HepG2 (cell line): ENCODE results near the gene SLC1A4. TPM values are rescaled to one million over a fixed set of nuclear protein-coding genes. Genes with fewer than 3 reads are reported as not detected.
A peak's percentile ranks its signal among the peaks of the same experiment; 100 is the strongest.

Experiments used
- ATAC-seq: fragments of 200-7000 bp; cut with Tn5 transposase; 3 replicates; pipeline ENCODE4 v1.9.1; 2020; ENCODE audit warnings: mild to moderate bottlenecking, moderate library complexity
- BruUV-seq: library from RNA; stranded (reverse); fragments of 400-500 nt; replicated peaks from 2 replicates; lab custom pipeline; 2021; lab: Mats Ljungman, UMichigan
- CTCF ChIA-PET: fragments of 300-600 bp; formaldehyde crosslinking; extraction: SDS; loops from one replicate; lab custom pipeline; 2021; ENCODE audit warnings: low total read pairs, inconsistent platforms, low intra/inter-chr PET ratio; lab: Yijun Ruan, JAX
- POLR2A ChIA-PET: fragments of 350-600 bp; sonication (Branson Sonifier 250); formaldehyde crosslinking; loops from one replicate; lab custom pipeline; 2020; ENCODE audit warnings: antibody characterized with exemption, inconsistent platforms; lab: Yijun Ruan, JAX
- DNase-seq: peaks from one replicate; pipeline ENCODE4 v3.0.0-alpha.2; 2015; ENCODE audit warnings: low spot score
- FAIRE-seq: peaks from 3 replicates; lab custom pipeline; 2011; peaks lifted over from hg19 to GRCh38; lab: Jason Lieb, UNC
- H2AFZ ChIP-seq: one replicate; pipeline ENCODE4 v1.6.1; 2011; ENCODE audit warnings: low read length, inconsistent platforms
- H3K27ac ChIP-seq: fragments of 300-600 bp; 3 replicates; pipeline ENCODE4 v1.8.0; 2011; ENCODE audit warnings: mixed run types, mild to moderate bottlenecking, mixed read lengths, low read length, inconsistent platforms; ENCODE audit not compliant: insufficient read depth; ENCODE audit errors: extremely low read length
- H3K27me3 ChIP-seq, 2 experiments: fragments of 200-600 bp in 1 of 2; 2 replicates in 1 of 2; 3 replicates in 1 of 2; pipeline versions ENCODE4 v1.6.0 to v1.8.0; 2011; ENCODE audit warnings: low read length in 2 of 2, mild to moderate bottlenecking in 2 of 2, moderate library complexity in 2 of 2, inconsistent platforms in 1 of 2; ENCODE audit not compliant: insufficient read depth in 2 of 2, control insufficient read depth in 1 of 2
- H3K36me3 ChIP-seq, 2 experiments: fragments of 200-600 bp in 1 of 2; replicated peaks in 1 of 2; 2 replicates in 1 of 2; 3 replicates in 1 of 2; pipeline versions ENCODE4 v1.5.1 to v1.8.0; 2011; ENCODE audit warnings: low read length in 2 of 2, inconsistent platforms in 1 of 2; ENCODE audit not compliant: insufficient read depth in 2 of 2, control insufficient read depth in 1 of 2
- H3K4me1 ChIP-seq: 2 replicates; pipeline ENCODE4 v1.5.1; 2012; ENCODE audit warnings: low read length, inconsistent platforms; ENCODE audit not compliant: insufficient read depth
- H3K4me2 ChIP-seq: 2 replicates; pipeline ENCODE4 v1.6.0; 2011; ENCODE audit warnings: low read depth, low read length, inconsistent platforms
- H3K4me3 ChIP-seq, 3 experiments: fragments of 200-600 bp in 1 of 3; sonication (generic), shearing (Covaris generic) in 1 of 3; replicated peaks in 1 of 3; 2 replicates each; pipeline ENCODE4 v1.5.1; 2011 to 2016; ENCODE audit warnings: low read length in 3 of 3, inconsistent platforms in 2 of 3, low read depth in 2 of 3, mild to moderate bottlenecking in 2 of 3, control low read depth in 1 of 3, mixed read lengths in 1 of 3; ENCODE audit not compliant: insufficient read depth in 1 of 3
- H3K79me2 ChIP-seq: one replicate; pipeline ENCODE4 v1.6.1; 2011; ENCODE audit warnings: low read length, inconsistent platforms; ENCODE audit not compliant: insufficient read depth
- H3K9ac ChIP-seq: 2 replicates; pipeline ENCODE4 v1.6.0; 2011; ENCODE audit warnings: mild to moderate bottlenecking, low read depth, low read length, inconsistent platforms; ENCODE audit not compliant: insufficient read depth
- H3K9me3 ChIP-seq: 2 replicates; pipeline ENCODE4 v1.5.1; 2012; ENCODE audit warnings: mild to moderate bottlenecking, low read length
- H4K20me1 ChIP-seq: 2 replicates; pipeline ENCODE4 v1.6.0; 2011; ENCODE audit warnings: inconsistent platforms, mild to moderate bottlenecking, low read length, moderate library complexity; ENCODE audit not compliant: insufficient read depth
- CBFB ChIP-seq: sonication (generic); formaldehyde crosslinking; IDR thresholded peaks from 2 replicates; pipeline ENCODE4 v1.4.0; 2020; ENCODE audit warnings: missing genetic modification reagents
- GABPB1 ChIP-seq: IDR thresholded peaks from 2 replicates; pipeline ENCODE4 v1.6.1; 2016; ENCODE audit warnings: mild to moderate bottlenecking, missing genetic modification reagents, moderate library complexity, missing compliant biosample characterization
- RFXANK ChIP-seq: IDR thresholded peaks from 2 replicates; pipeline ENCODE4 v1.6.1; 2016
- ZNF546 ChIP-seq: sonication (generic); formaldehyde crosslinking; conservative IDR thresholded peaks from 2 replicates; pipeline ENCODE4 v1.8.1; 2023; ENCODE audit warnings: mild to moderate bottlenecking, missing genetic modification reagents
- ZNF567 ChIP-seq: sonication (generic); formaldehyde crosslinking; IDR thresholded peaks from 2 replicates; pipeline ENCODE4 v1.8.1; 2023; ENCODE audit warnings: mild to moderate bottlenecking, missing genetic modification reagents, borderline replicate concordance
- WGBS: methylation state at CpG from one replicate; pipeline ENCODE4 v1.1.6; 2017; ENCODE audit warnings: low lambda C conversion rate; 5-methylcytosine and 5-hydroxymethylcytosine counted together
- in situ Hi-C: cut with HindIII; loops from 2 replicates; pipeline ENCODE4 v1.10.0; 2017; ENCODE audit warnings: low pct_unique_long_range_greater_than_20kb; ENCODE audit not compliant: extremely low pct_ligation_motif_present
- intact Hi-C: fragments of 100-400 bp; cut with micrococcal nuclease; formaldehyde crosslinking; loops from one replicate; pipeline ENCODE4 v1.10.0; 2022; ENCODE audit not compliant: unreplicated experiment
- polyA plus RNA-seq, 8 experiments: library from polyadenylated mRNA; depleted of rRNA in 3 of 8; stranded (reverse) in 7 of 8; unstranded in 1 of 8; fragments of >200 nt; fragmentation: Illumina TruSeq in 4 of 8; extraction: Trizol in 4 of 8; gene quantifications; 2 replicates each; pipeline versions ENCODE4 v1.2.1 to v1.2.3, GENCODE V29; 2011 to 2016; ENCODE audit warnings: low read depth in 4 of 8, missing spikeins in 1 of 8, mixed read lengths in 1 of 8; ENCODE audit not compliant: insufficient read depth in 1 of 8
- total RNA-seq, 5 experiments: library from RNA; depleted of rRNA; stranded (reverse); fragments of >200 nt; fragmentation: Illumina TruSeq; extraction: Trizol; gene quantifications; 2 replicates each; pipeline ENCODE4 v1.2.3, GENCODE V29; 2016; ENCODE audit warnings: low read depth in 1 of 5
- TF ChIP-seq, protein P1 (sequence below): sonication (generic); formaldehyde crosslinking; IDR thresholded peaks from 2 replicates; pipeline ENCODE4 v1.4.0; 2020; ENCODE audit warnings: mild to moderate bottlenecking, low read depth, missing genetic modification reagents
- TF ChIP-seq, protein P2 (sequence below): sonication (generic); formaldehyde crosslinking; IDR thresholded peaks from 2 replicates; pipeline ENCODE4 v1.4.0; 2020; ENCODE audit warnings: mild to moderate bottlenecking, missing genetic modification reagents
- TF ChIP-seq, protein P3 (sequence below), 2 experiments: IDR thresholded peaks; 2 replicates each; pipeline ENCODE4 v1.6.1; 2011 to 2012; ENCODE audit warnings: low read length in 2 of 2, borderline replicate concordance in 1 of 2, low read depth in 1 of 2, mild to moderate bottlenecking in 1 of 2, moderate library complexity in 1 of 2
- TF ChIP-seq, protein P4 (sequence below): sonication (generic); formaldehyde crosslinking; IDR thresholded peaks from 2 replicates; pipeline ENCODE4 v1.8.1; 2023; ENCODE audit warnings: mild to moderate bottlenecking, missing genetic modification reagents

The SLC1A4 gene
- total and polyA plus RNA-seq, 2 of the 13 experiments (the other 11 are each of a cell fraction or from before 2014, with no cell fraction given) = 21.0 to 39.6 TPM

DNA sequence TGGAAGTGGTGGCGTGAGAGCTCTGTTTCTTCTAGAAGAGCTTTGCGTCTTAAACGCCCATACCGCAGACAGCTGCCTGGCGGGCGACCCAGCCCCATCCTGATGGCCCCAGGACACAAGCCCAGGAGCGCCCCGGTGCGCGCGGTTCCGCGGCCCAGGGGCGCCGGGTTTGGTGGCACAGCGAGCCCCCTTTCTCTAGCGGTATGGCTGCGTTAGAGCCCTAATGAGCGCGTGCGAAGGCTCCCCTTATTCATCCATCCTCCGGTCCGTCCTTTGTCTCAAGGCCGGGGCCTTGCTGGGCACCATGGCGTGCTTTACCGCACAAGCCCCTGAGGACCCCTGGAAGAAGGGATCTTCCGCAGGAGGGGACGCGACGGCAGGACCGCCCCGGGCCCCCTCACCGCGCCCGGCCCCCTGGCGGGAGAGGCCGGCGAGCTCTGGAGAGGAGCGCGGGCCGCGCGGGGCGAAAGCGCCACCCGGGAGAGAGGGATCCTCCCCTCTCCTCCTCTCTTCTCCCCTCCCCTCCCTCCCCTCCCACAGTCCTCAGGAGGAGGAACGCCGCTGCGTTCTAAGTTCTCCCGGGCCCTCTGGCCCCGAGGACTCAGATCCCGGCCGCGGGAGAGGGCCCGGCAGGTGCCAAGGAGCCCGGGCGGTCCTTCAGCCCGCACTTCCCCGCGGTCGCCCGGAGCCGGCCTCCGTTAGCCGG is 626 bp upstream of the SLC1A4 start:
- peak overlapping the region; percentile 88 for H3K9ac ChIP-seq
- H2AFZ ChIP-seq = peak overlapping the region; percentile 55
- in situ Hi-C loops (loop anchor here (5.0 kb wide), 2 partner anchors 46 to 71 kb away; no protein-coding TSS in a partner anchor), intact Hi-C loops (loop anchor here (1.0 to 10.0 kb wide), 3 partner anchors 71 to 586 kb away; no protein-coding TSS in a partner anchor)
- peaks cover 71% of the 10 kb centered on the region for H3K4me1 ChIP-seq
- no peaks in the 10 kb centered on the region; a peak in 1 of 5 replicates for H3K27me3 ChIP-seq
- FAIRE-seq (no peak), ATAC-seq (peak; percentile 77), DNase-seq (peak; percentile 75)
- under 1% methylated on average over 37 of the region's 65 CpGs for WGBS
- peak overlapping the region; percentile 99 for H3K4me2 ChIP-seq
- peak overlapping the region; percentile 84 for H3K27ac ChIP-seq
- ChIA-PET POLR2A (interaction anchor here (0.6 to 4.3 kb wide), 20 partner anchors 8 to 239 kb away, joined by 3 to 37 read pairs (median 5); partner anchors contain the start of genes ACTR2, CEP68 and RAB1A), CTCF (interaction anchor here (2.0 kb wide), 1 partner anchor 71 kb away, joined by 10 read pairs; no protein-coding TSS in a partner anchor)
- peaks cover 41% of the 10 kb centered on the region for H3K79me2 ChIP-seq
- no peaks in the 10 kb centered on the region for H4K20me1 ChIP-seq
- BruUV-seq = TSS peak; percentile 62
- no peaks in the 10 kb centered on the region for H3K9me3 ChIP-seq
- peak overlapping the region; percentile 77 to 92 (median 83) for H3K4me3 ChIP-seq
- H3K36me3 ChIP-seq = peaks cover 0 to 6% of the 10 kb centered on the region in 2 experiments; a peak in 1 of 5 replicates
- TF ChIP-seq GABPB1 (CRISPR knock-in tag) = peak; percentile 56
- TF ChIP-seq ZNF546 (CRISPR knock-in tag) = peak; percentile 73
- TF ChIP-seq, protein P1, sequence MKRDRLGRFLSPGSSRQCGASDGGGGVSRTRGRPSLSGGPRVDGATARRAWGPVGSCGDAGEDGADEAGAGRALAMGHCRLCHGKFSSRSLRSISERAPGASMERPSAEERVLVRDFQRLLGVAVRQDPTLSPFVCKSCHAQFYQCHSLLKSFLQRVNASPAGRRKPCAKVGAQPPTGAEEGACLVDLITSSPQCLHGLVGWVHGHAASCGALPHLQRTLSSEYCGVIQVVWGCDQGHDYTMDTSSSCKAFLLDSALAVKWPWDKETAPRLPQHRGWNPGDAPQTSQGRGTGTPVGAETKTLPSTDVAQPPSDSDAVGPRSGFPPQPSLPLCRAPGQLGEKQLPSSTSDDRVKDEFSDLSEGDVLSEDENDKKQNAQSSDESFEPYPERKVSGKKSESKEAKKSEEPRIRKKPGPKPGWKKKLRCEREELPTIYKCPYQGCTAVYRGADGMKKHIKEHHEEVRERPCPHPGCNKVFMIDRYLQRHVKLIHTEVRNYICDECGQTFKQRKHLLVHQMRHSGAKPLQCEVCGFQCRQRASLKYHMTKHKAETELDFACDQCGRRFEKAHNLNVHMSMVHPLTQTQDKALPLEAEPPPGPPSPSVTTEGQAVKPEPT = peak; percentile 33; the same call in 1 of the 2 replicates
- 0 out of 2 replicates have a peak, but pooled peaks have one; percentile 69 for TF ChIP-seq ZNF567 (CRISPR knock-in tag)
- TF ChIP-seq RFXANK (CRISPR knock-in tag) = no peak
- peak; percentile 41; the same call in 1 of the 2 replicates for TF ChIP-seq CBFB (CRISPR knock-in tag)
- TF ChIP-seq, protein P2, sequence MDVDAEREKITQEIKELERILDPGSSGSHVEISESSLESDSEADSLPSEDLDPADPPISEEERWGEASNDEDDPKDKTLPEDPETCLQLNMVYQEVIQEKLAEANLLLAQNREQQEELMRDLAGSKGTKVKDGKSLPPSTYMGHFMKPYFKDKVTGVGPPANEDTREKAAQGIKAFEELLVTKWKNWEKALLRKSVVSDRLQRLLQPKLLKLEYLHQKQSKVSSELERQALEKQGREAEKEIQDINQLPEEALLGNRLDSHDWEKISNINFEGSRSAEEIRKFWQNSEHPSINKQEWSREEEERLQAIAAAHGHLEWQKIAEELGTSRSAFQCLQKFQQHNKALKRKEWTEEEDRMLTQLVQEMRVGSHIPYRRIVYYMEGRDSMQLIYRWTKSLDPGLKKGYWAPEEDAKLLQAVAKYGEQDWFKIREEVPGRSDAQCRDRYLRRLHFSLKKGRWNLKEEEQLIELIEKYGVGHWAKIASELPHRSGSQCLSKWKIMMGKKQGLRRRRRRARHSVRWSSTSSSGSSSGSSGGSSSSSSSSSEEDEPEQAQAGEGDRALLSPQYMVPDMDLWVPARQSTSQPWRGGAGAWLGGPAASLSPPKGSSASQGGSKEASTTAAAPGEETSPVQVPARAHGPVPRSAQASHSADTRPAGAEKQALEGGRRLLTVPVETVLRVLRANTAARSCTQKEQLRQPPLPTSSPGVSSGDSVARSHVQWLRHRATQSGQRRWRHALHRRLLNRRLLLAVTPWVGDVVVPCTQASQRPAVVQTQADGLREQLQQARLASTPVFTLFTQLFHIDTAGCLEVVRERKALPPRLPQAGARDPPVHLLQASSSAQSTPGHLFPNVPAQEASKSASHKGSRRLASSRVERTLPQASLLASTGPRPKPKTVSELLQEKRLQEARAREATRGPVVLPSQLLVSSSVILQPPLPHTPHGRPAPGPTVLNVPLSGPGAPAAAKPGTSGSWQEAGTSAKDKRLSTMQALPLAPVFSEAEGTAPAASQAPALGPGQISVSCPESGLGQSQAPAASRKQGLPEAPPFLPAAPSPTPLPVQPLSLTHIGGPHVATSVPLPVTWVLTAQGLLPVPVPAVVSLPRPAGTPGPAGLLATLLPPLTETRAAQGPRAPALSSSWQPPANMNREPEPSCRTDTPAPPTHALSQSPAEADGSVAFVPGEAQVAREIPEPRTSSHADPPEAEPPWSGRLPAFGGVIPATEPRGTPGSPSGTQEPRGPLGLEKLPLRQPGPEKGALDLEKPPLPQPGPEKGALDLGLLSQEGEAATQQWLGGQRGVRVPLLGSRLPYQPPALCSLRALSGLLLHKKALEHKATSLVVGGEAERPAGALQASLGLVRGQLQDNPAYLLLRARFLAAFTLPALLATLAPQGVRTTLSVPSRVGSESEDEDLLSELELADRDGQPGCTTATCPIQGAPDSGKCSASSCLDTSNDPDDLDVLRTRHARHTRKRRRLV (CRISPR knock-in tag) = peak; percentile 78; the same call in 1 of the 2 replicates
- TF ChIP-seq, protein P3, sequence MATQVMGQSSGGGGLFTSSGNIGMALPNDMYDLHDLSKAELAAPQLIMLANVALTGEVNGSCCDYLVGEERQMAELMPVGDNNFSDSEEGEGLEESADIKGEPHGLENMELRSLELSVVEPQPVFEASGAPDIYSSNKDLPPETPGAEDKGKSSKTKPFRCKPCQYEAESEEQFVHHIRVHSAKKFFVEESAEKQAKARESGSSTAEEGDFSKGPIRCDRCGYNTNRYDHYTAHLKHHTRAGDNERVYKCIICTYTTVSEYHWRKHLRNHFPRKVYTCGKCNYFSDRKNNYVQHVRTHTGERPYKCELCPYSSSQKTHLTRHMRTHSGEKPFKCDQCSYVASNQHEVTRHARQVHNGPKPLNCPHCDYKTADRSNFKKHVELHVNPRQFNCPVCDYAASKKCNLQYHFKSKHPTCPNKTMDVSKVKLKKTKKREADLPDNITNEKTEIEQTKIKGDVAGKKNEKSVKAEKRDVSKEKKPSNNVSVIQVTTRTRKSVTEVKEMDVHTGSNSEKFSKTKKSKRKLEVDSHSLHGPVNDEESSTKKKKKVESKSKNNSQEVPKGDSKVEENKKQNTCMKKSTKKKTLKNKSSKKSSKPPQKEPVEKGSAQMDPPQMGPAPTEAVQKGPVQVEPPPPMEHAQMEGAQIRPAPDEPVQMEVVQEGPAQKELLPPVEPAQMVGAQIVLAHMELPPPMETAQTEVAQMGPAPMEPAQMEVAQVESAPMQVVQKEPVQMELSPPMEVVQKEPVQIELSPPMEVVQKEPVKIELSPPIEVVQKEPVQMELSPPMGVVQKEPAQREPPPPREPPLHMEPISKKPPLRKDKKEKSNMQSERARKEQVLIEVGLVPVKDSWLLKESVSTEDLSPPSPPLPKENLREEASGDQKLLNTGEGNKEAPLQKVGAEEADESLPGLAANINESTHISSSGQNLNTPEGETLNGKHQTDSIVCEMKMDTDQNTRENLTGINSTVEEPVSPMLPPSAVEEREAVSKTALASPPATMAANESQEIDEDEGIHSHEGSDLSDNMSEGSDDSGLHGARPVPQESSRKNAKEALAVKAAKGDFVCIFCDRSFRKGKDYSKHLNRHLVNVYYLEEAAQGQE (IDR thresholded peaks at IDR 0.05; ENCODE audit: borderline replicate concordance in 1 of 2, low read depth in 1 of 2, low read length in 2 of 2) = no peak
- TF ChIP-seq, protein P4, sequence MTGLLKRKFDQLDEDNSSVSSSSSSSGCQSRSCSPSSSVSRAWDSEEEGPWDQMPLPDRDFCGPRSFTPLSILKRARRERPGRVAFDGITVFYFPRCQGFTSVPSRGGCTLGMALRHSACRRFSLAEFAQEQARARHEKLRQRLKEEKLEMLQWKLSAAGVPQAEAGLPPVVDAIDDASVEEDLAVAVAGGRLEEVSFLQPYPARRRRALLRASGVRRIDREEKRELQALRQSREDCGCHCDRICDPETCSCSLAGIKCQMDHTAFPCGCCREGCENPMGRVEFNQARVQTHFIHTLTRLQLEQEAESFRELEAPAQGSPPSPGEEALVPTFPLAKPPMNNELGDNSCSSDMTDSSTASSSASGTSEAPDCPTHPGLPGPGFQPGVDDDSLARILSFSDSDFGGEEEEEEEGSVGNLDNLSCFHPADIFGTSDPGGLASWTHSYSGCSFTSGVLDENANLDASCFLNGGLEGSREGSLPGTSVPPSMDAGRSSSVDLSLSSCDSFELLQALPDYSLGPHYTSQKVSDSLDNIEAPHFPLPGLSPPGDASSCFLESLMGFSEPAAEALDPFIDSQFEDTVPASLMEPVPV (CRISPR knock-in tag) = peak; percentile 77; the same call in 1 of the 2 replicates
